Myocyte (in vitro differentiated cells): ENCODE results near the gene TRIM72. TPM values are rescaled to one million over a fixed set of nuclear protein-coding genes. Genes with fewer than 3 reads are reported as not detected.
"Not testable (repeated sequence)": the region's sequence is repeated elsewhere in the genome, so short reads cannot be mapped to it uniquely, and the experiment has no call there.

Source experiments
- DNase-seq: peaks from one replicate; pipeline ENCODE4 v3.0.0-alpha.2; 2012; ENCODE audit warnings: low read depth
- total RNA-seq: library from RNA; depleted of rRNA; stranded (reverse); fragments of >200 nt; gene quantifications from 2 replicates; pipeline ENCODE4 v1.2.3, GENCODE V29; 2014

TRIM72 gene
- total RNA-seq, 1 donor from 2014 or later, result 408 TPM

DNA sequence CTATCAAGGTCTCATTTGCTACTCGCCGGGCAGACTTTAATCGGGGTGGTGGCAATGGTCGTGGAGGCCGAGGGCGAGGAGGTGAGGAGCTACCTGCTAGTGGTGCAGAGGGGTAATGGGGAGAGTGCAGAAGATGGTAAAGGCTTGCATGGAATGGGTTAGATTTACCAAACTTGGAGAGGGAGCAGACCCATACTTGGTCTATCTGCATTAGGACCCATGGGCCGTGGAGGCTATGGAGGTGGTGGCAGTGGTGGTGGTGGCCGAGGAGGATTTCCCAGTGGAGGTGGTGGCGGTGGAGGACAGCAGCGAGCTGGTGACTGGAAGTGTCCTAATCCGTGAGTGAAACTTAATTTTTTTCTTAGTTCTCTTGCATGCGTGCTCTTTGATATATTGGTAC, 23.9 kb upstream of the TRIM72 start:
- DNase-seq, result no peak

DNA sequence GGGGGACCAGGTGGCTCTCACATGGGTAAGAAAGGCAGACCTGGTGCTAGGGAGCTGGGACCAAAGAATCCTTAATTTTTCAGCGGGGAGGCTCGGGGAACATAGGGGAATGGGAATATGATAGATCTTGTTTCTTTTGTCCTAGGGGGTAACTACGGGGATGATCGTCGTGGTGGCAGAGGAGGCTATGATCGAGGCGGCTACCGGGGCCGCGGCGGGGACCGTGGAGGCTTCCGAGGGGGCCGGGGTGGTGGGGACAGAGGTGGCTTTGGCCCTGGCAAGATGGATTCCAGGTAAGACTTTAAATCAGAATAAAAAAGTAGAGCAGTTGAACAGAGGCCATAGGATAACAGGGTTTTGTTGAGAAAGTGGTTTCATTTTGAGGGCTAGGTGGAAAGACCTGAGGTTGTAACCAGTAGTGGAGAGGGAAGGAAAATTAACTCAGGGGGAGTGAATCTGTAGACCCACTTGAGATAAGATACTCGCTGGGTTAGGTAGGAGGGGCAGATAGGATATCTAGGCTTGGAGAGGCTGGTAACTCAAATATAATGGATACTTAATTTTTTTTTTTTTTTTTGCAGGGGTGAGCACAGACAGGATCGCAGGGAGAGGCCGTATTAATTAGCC, 23.0 kb upstream of the TRIM72 start:
- no peak for DNase-seq

DNA sequence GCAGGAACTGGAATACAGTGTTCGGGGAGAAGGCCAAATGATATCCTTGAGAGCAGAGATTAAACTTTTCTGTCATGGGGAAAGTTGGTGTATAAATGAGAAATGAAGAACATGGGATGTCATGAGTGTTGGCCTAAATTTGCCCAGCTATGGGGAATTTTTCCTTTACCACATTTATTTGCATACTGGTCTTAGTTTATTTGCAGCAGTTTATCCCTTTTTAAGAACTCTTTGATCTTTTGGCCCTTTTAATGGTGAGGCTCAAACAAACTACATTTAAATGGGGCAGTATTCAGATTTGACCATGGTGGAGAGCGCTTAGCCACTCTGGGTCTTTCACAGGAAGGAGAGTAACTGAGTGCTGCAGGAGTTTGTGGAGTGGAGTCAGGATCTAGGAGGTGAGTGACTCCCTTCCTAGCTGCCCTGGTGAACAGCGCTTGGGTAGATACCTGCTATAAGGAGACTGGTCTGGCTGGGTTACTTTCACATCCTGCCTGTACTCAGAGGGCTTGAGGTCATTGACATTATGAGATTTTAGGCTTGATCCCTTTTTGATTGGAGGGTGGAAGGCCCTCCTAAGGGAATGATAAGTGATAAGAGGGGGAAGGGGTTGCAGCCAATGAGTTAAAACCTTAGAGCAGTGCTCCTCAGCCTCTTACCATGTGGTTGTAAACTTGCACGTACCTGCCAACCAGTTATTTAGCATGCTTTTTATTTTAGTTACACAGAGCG, 22.1 kb upstream of the TRIM72 start:
- DNase-seq, result no peak

GRCh38 chr16:31192856-31193642, 20.9 kb upstream of the TRIM72 start:
- no peak for DNase-seq

- DNase-seq, result no peak
Observed at GRCh38 chr16:31193874-31194273, 20.0 kb upstream of the TRIM72 start.

DNA sequence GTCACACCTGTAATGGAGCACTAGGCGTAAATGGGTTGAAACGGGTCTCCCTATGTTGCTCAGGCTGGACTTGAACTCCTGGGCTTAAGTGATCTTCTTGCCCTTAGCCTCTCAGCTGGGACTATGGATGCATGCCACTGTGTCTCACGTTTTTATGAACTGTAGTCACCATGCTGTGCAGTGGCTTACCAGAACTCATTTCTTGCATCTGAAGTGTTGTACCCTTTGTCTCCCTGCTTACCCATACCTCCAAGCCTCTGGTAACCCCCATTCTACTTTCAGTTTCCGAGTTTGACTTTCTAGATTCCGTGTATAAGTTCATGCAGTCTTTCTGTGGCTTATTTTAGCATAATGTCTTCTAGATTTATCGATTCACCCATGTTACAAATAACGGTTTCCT, 19.0 kb upstream of the TRIM72 start:
- DNase-seq, result no peak

GRCh38 chr16:31195861-31196260, 18.1 kb upstream of the TRIM72 start:
- DNase-seq, result not testable (repeated sequence)

DNA sequence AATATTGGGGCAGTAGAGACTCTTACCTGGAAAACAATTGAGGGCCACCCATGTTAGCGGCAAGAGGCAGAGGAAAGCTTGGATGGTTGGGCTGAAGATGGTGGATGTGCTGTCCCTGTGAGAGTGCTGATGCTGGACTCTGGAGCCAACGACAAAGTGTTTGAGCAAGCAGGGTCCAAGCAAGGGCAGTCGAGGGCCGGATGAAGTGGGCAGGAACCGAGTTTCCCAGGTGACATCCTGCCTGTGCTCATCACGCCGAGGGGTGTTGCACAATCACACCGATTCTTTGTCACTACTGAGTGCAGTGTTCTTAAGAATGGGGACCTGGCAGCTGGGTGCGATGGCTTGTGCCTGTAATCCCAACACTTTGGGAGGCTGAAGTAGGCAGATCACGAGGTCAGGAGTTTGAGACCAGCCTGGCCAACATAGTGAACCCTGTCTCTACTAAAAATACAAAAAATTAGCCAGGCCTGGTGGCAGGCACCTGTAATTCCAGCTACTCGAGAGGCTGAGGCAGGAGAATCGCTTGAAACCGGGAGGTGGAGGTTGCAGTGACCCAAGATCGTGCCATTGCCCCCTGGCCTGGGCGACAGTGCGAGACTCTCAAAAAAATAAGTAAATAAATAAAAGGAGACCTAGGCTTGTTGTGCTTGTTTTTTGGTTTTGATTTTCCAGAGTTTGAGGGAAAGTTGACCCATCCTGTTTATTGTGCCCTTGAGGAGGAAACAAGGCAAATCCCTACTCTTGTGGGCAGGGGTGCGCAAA, 17.4 kb upstream of the TRIM72 start:
- DNase-seq, result no peak

GRCh38 chr16:31198207-31198882, 15.6 kb upstream of the TRIM72 start:
- DNase-seq, result no peak

- no peak for DNase-seq
Observed at GRCh38 chr16:31199430-31200041, 14.4 kb upstream of the TRIM72 start.

- DNase-seq, result not testable (repeated sequence)
Observed at GRCh38 chr16:31200111-31200510, 13.8 kb upstream of the TRIM72 start.

DNA sequence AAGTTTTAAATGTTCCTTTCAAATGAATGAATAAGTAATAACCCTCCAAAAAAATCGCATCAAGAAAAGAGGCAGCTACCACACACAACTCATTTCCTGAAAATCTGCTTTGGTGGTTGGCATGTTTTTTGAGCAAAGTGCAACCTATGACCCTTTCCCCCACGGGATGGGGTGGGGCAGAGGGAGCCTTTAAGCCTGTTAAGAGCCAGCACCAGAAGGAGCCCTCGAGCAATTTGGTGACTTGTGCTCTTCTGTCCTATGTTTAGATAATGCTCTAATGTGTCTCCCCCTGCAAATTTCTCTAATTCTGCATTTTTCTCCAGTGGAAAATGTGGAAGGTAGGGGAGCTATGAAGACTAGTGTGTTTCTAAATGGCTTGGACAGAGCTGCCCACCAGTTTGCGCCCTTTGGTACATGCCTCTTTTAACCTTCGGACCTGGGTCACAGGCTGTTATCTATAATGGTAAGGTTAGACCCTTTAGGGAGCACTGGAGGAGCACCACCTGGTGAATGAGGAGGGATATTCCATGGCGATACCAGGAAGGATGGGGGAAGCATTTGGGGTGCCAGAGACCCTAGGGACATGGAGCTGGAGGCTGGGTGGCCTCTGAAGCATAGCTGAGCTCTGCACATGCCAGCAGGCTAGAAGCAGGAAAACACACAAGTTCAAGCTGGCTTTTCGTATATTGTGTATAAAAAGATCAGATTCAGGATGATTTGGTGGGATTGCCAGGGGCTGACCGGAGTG, 12.9 kb upstream of the TRIM72 start:
- DNase-seq, result no peak

DNA sequence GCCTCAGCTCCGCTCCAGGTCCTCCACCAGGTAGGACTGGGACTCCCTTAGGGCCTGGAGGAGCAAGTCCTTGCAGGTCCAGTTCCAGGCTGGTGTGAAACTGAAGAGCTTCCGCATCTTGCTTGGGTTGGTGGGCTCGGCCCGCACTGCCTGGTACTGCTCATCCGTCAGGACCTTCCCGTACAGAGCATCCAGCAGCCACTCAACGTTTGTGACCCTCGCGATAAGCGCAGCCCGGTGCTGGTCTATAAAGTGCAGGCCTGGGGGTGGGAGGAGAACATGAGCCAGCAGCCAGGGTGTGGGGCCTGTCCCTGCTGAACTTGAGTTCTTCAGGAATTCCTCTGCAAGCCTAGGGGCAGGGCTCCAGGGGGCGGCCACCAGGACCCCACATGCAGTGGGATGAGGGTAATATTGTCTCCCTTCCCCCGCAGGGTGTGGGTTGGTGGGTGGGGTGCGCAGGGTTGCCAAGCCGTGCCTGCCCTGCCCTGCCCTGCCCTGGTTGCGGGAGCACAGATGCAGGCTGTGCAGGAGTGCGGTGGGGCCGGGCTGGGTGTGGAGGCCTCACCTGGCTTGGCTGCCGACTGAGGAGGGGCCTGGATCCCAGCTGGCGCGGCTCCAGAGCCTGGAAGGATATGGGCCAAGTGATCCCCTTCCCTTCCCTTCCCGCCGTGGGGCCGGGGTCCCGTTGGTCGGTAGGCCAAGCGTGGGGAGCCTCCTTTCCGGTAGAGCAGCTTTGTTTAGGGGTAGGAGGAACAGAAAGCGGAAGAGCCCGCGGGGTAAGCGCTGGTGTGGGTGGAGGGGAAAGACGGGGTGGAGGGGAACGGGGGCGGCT, 12.1 kb upstream of the TRIM72 start:
- DNase-seq, result no peak

- no peak for DNase-seq
Observed at GRCh38 chr16:31202414-31203375, 11.2 kb upstream of the TRIM72 start, which contains the start of gene PYCARD. Gene PYCARD (minus strand): TSS chr16:31202760. CDS start chr16:31202690, 70 bp downstream.

GRCh38 chr16:31204871-31205666, 8.8 kb upstream of the TRIM72 start:
- no peak for DNase-seq

DNA sequence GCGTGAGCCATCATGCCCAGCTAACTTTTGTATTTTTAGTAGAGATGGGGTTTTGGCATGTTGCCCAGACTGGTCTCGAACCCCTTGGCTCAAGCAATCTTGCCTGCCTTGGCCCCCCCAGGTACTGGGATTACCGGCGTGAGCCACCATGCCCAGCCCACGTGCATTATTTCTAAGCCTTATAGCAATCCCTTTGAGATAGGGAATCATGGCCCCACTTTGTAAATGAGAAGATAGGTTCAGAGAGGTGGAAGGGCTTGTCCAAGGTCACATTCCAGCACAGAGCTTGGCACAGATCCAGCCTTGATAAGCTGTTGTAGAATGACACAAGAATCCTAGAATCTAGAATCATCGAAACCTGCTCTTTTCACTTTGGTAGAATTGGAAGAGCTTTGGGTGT, 7.1 kb upstream of the TRIM72 start:
- DNase-seq, result no peak

- DNase-seq, result no peak
Observed at GRCh38 chr16:31213342-31213741, 577 bp upstream of the TRIM72 start.
